Measurements from ENCODE around the gene RCOR1.
"Not testable (repeated sequence)": the region's sequence is repeated elsewhere in the genome, so short reads cannot be mapped to it uniquely, and the experiment has no call there.

RCOR1 gene

DNA sequence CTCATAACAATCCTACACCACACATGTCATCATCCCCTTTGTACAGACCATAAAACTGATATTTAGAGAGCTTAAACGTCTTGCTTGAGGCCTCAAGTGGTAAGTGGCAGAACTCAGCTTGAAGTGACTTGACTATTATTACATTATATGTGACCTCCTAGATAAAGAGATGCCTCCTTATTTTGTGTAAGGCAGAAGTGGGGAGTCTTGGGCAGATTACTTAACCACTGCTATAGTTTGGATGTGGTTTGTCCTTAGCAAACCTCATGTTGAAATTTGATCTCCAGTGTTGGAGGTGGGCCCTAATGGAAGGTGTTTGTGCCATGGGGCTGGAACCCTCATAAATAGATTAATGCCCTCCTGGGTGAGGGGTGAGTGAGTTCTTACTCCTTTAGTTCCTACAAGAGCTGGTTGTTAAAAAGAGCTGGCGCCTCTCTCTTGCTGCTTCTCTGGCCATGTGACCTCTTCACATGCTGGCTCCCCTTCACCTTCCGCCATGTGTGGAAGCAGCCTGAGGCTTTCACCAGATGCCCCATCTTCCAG lies 37.4 kb downstream of the RCOR1 start:
- DNase-seq: peak in 3 of 4 experiments; percentile 15 to 36 (median 30)

- DNase-seq: no peak
Measured at GRCh38 chr14:102630405-102630804, 38.0 kb downstream of the RCOR1 start.

- DNase-seq: peak in 2 of 4 experiments; percentile 20 to 41
Measured at GRCh38 chr14:102630881-102631280, 38.4 kb downstream of the RCOR1 start.

DNA sequence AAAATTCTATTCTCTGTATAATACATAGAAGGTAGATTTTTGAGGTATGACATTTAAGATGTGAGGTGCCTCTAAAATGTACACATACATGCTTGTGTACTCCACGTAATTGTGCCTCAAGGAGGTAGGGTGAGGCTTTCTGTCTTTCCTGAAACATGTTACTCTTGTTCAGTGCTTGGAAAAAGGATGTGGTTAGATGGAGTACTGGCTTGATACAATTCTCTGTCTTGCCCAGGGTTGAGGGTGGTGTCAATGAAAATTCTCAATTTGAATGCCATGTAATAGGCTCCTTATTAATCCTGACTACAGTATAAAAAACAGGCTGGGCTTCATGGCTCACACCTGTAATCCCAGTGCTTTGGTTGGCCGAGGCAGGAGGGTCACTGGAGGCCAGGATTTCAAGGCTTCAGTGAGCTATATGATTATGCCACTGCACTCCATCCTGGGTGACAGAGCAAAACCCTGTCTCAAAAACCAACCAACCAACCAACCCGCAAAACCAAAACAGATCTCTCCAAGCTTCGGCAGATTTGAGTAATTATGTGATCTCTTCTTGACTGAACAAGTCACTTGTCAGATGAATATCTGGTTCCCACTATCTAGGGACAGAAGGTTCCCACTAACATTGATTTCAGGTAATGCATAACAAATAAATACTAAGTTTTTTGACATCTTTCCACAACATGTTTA lies 41.6 kb downstream of the RCOR1 start:
- DNase-seq: no peak

- not testable (repeated sequence) for DNase-seq
Measured at GRCh38 chr14:102639611-102640010, 47.2 kb downstream of the RCOR1 start.

GRCh38 chr14:102644523-102644922 lies 52.1 kb downstream of the RCOR1 start:
- DNase-seq: peak in 3 of 4 experiments; percentile 38 to 61 (median 58)

DNA sequence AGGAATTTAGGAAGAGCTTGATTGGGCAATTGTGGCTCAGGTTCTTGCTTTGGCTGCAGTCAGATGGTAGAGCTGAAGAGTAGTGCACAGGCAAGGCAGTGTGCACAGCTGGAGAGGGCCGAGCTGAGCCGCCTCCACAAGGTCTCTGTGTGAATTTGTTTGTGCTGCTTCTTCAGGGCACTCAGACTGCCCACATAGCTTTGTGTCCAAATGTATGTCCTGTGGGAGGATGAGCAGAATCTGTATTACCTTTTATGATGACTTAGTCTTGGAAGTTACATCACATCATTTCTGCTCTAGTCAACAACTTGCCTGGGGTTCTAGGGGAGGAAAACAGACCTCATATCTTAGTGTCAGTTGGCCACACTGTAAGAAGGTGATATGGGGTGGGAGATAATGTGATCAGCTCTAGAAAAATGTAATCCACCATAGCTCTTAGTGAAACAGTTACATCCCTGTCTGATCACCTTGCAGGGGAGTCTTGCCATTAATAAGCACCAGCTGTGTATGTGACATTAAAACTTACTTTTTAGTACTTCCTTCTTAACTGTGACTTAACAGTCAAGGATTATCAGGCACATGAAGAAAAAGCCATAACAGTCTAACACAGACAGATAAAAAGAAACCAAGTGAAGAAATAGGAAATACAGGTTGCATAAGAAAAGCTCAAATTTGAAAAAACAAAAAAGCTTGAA lies 53.4 kb downstream of the RCOR1 start:
- DNase-seq: peak; percentile 41 to 71 (median 62)

GRCh38 chr14:102646615-102647014 lies 54.2 kb downstream of the RCOR1 start:
- no peak for DNase-seq

DNA sequence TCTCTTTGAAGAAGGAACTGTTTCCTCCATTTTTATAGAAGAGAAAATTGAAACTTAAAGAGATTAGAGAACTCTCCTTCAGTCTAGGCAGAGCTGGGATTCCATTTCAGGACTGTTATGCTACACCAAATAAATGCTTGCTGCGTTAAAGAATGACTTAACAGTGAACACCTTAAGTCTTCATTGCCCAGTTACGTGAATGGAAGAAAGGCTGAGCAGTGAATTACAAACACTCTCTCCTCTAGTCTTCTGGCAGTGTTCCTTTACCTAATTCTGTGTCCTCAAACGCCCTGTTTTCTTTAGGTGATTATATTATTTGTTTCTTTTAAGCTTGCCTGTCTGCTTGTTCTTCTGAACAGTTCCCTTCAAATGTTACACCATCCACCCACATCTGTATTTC lies 59.7 kb downstream of the RCOR1 start:
- DNase-seq: peak in 2 of 4 experiments; percentile 12 to 28

GRCh38 chr14:102654298-102654697 lies 61.8 kb downstream of the RCOR1 start:
- no peak for DNase-seq

- no peak for DNase-seq
Measured at GRCh38 chr14:102655137-102655536, 62.7 kb downstream of the RCOR1 start.

GRCh38 chr14:102659797-102660196 lies 67.3 kb downstream of the RCOR1 start:
- DNase-seq: peak in 3 of 4 experiments; percentile 23 to 54 (median 41)

- DNase-seq: no peak
Measured at GRCh38 chr14:102661614-102662013, 69.2 kb downstream of the RCOR1 start.

DNA sequence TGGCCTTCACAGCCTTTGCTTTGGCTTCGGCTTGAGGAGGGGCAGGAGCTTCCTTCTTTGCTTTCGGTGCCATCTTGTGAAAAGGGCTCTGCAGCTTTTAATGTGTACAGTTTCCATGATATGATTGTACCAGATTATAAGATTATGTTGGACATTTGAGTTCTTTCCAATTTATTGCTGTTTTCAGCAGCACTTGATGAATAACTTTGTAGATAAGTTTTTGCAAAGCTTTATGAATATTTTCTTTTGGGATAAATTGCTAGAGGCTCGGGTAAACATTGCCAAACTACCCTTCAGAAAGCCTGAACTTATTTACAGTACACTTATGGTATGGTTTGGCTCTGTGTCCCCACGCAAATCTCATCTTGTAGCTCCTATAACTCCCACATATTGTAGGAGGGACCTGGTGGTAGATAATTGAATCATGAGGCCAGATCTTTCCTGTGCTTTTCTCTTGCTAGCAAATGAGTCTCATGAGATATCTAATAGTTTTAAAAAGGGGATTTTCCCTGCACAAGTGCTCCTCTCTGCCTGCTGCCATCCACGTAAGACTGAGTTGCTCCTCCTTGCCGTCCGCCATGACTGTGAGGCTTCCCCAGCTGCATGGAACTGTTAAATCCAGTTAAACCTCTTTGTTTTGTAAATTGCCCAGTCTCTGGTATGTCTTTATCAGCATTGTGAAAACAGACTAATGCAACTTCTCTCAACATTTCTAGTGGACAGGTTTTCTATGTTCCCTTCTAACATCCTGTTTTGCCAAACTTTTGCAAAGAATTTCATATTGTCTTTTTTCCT lies 70.4 kb downstream of the RCOR1 start:
- no peak for DNase-seq

DNA sequence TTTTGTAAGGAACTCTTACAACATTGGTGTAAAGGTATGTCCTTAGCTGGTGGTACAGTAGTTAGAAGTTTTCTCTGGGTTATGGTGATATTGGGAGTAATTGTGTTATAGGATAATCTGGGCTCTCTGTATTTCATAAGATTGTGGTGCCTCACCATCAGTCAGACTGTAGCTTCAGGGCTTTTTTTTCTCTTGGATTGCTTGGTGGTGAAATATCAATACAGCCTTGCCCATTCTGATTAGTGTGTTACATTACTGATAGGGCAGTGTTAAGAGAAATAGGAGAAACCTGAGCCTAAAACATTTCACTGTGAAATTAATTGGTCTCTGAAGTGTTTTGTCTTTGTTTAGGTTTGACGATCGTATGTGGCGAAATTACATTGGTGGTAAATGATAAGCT lies 71.0 kb downstream of the RCOR1 start:
- DNase-seq: no peak

GRCh38 chr14:102665621-102666020 lies 73.2 kb downstream of the RCOR1 start:
- no peak for DNase-seq

GRCh38 chr14:102666635-102667034 lies 74.2 kb downstream of the RCOR1 start:
- DNase-seq: no peak

GRCh38 chr14:102667703-102668102 lies 75.3 kb downstream of the RCOR1 start:
- no peak for DNase-seq

GRCh38 chr14:102668291-102668873 lies 75.9 kb downstream of the RCOR1 start:
- DNase-seq: no peak

GRCh38 chr14:102671410-102671809 lies 79.0 kb downstream of the RCOR1 start:
- no peak for DNase-seq

GRCh38 chr14:102672410-102672960 lies 80.0 kb downstream of the RCOR1 start:
- no peak for DNase-seq

DNA sequence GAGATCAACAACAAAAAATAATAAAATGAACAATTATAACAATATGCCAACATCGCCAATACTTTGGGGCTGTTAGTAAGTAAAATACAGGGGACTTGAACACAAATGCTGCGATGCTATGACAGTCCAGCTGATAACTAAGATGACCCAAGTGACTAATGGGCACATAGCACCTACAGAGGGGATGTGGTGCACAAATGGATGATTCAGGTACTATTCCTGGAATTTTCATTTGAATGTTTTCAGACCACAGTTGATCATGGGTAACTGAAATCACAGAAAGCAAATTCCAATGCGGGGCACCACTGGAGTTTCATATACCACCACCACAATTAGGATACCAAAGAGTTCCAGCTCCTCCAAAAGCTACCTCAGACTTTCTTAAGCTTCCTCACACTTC lies 82.9 kb downstream of the RCOR1 start:
- no peak for DNase-seq
